ENCODE measurements around the gene IGF2. TPM values are rescaled to one million over a fixed set of nuclear protein-coding genes. Genes with fewer than 3 reads are reported as not detected.

IGF2 gene
- polyA plus RNA-seq, 1 experiment = 20.3 TPM

DNA sequence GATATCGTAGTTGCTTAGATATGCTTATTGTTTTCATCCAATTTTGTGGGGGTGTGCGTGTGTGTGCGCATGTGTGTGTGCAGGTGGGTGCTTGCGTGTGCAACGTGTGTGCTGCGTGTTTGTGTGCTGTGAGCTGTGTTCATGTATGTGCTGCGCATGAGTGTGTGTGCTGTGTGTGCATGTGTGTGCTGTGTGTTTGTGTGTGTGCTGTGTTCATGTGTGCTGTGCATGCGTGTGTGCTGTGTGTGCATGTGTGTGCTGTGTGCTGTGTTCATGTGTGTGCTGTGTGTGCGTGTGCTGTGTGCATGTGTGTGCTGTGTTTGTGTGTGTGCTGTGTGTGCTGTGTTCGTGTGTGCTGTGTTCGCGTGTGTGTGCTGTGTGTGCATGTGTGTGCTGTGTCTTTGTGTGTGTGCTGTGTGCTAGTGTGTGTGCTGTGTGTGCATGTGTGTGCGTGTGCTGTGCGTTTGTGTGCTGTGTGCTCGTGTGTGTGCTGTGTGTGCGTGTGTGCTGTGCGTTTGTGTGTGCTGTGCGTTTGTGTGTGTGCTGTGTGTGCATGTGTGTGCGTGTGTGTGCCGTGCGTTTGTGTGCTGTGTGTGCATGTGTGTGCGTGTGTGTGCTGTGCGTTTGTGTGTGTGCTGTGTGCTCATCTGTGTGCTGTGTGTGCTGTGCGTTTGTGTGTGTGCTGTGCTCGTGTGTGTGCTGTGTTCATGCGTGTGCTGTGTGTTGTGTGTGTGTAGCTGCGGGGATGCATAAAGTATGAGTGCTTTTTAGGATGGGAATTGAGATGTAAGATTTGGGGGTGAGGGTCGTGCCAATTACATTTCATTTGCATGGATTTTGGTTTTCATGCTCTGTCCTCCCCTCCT, 7.6 kb downstream of the IGF2 start:
- TF ChIP-seq, protein P1, sequence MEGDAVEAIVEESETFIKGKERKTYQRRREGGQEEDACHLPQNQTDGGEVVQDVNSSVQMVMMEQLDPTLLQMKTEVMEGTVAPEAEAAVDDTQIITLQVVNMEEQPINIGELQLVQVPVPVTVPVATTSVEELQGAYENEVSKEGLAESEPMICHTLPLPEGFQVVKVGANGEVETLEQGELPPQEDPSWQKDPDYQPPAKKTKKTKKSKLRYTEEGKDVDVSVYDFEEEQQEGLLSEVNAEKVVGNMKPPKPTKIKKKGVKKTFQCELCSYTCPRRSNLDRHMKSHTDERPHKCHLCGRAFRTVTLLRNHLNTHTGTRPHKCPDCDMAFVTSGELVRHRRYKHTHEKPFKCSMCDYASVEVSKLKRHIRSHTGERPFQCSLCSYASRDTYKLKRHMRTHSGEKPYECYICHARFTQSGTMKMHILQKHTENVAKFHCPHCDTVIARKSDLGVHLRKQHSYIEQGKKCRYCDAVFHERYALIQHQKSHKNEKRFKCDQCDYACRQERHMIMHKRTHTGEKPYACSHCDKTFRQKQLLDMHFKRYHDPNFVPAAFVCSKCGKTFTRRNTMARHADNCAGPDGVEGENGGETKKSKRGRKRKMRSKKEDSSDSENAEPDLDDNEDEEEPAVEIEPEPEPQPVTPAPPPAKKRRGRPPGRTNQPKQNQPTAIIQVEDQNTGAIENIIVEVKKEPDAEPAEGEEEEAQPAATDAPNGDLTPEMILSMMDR (IDR thresholded peaks at IDR 0.05; ENCODE audit: insufficient read depth, low read depth, low read length) = no peak
- DNase-seq (ENCODE audit: low read depth) = no peak
- Histone ChIP-seq H3K36me3 (ENCODE audit: control insufficient read depth, insufficient read depth, low read length) (peaks cover 13% of the 10 kb centered on the region), H3K27me3 (ENCODE audit: control insufficient read depth, insufficient read depth, low read length) (peaks cover 2% of the 10 kb centered on the region), H3K4me3 (ENCODE audit: low read depth, low read length) (no peak overlapping the region)
- POLR2A ChIA-PET = no interaction called here
- CTCF ChIA-PET = interaction anchor here (0.6 to 5.7 kb wide), 4 partner anchors 19 to 293 kb away, joined by 3 to 28 read pairs (median 4); partner anchors contain the start of gene TNNI2

- DNase-seq (ENCODE audit: low read depth) = no peak
- peaks cover 13% of the 10 kb centered on the region for H3K36me3 ChIP-seq (ENCODE audit: control insufficient read depth, insufficient read depth, low read length)
These were observed 8.3 kb downstream of the IGF2 start for GRCh38 chr11:2130881-2131352.

DNA sequence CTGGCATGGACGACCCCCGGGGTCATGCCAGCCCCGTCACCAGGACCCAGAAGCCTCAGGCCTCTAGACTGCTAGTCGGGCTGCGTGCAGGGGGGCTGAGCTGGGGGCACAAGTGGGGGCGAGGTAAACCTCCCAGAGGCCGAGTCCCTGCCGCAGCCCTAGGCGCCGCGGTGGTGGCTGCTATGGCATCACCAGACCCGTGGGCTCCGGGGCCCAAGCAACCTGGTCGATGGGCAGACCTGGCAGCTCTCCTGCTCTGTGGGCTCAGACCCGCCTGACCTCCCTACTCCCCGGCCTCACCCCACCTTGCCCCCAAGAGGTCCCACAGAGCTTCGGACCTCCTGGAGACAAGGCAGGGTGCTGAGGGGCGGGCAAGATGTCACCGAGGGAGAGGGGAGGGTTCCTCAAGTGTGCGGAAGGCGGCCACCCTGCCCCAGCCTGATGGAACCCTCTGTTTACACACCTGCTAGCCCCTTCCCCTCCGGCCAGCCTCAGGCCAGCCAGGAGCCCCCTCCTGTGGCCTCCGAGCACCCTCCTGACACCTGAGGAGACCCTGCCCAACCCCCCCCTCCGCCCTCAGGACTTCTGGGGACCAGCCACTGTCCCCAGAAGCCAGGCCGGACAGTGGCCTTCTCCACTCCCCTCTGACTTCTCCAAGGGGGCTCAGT, 9.4 kb downstream of the IGF2 start:
- H3K4me3 ChIP-seq (ENCODE audit: low read depth, low read length) = no peak overlapping the region
- peaks cover 13% of the 10 kb centered on the region for H3K36me3 ChIP-seq (ENCODE audit: control insufficient read depth, insufficient read depth, low read length)
- POLR2A ChIA-PET = no interaction called here
- H3K27me3 ChIP-seq (ENCODE audit: control insufficient read depth, insufficient read depth, low read length) = peaks cover 2% of the 10 kb centered on the region
- TF ChIP-seq, protein P1 (IDR thresholded peaks at IDR 0.05; ENCODE audit: insufficient read depth, low read depth, low read length) = no peak
- DNase-seq (ENCODE audit: low read depth) = no peak
- CTCF ChIA-PET = no interaction called here

More at GRCh38 chr11:2130881-2131352, 8.3 kb downstream of the IGF2 start:
- CTCF ChIA-PET = no interaction called here
- POLR2A ChIA-PET = no interaction called here
- H3K4me3 ChIP-seq (ENCODE audit: low read depth, low read length) = no peak overlapping the region
- peaks cover 2% of the 10 kb centered on the region for H3K27me3 ChIP-seq (ENCODE audit: control insufficient read depth, insufficient read depth, low read length)
- TF ChIP-seq, protein P1 (IDR thresholded peaks at IDR 0.05; ENCODE audit: insufficient read depth, low read depth, low read length) = no peak

GRCh38 chr11:2129308-2129698, 9.9 kb downstream of the IGF2 start:
- Histone ChIP-seq H3K36me3 (ENCODE audit: control insufficient read depth, insufficient read depth, low read length) (peaks cover 10% of the 10 kb centered on the region), H3K27me3 (ENCODE audit: control insufficient read depth, insufficient read depth, low read length) (peaks cover under 1% of the 10 kb centered on the region; the same call in 1 of the 2 replicates), H3K4me3 (ENCODE audit: low read depth, low read length) (no peak overlapping the region)
- CTCF ChIA-PET = interaction anchor here (0.8 kb wide), 1 partner anchor 8 kb away, joined by 3 read pairs; no protein-coding TSS in a partner anchor
- DNase-seq (ENCODE audit: low read depth) = no peak
- POLR2A ChIA-PET = no interaction called here
- TF ChIP-seq, protein P1 (IDR thresholded peaks at IDR 0.05; ENCODE audit: insufficient read depth, low read depth, low read length) = no peak
